Breast epithelium (tissue), 4 donors: Measurements from ENCODE around the gene TOMM7. TPM values are rescaled to one million over a fixed set of nuclear protein-coding genes. Genes with fewer than 3 reads are reported as not detected.
A peak's percentile ranks its signal among the peaks of the same experiment; 100 is the strongest.
"Not testable (repeated sequence)": the region's sequence is repeated elsewhere in the genome, so short reads cannot be mapped to it uniquely, and the experiment has no call there.

Experiments used
- DNase-seq, 2 donors: peaks; one replicate each; pipeline ENCODE4 v3.0.0-alpha.2; 2019; ENCODE audit warnings: low spot score in 2 of 2
- H3K27ac ChIP-seq, 2 donors: fragments of 200-600 bp; sonication (generic) in 1 of 2; one replicate each; pipeline ENCODE4 v1.5.1; 2016 to 2019; ENCODE audit warnings: mild to moderate bottlenecking in 1 of 2
- H3K27me3 ChIP-seq, 2 donors: fragments of 200-600 bp; sonication (generic) in 1 of 2; one replicate each; pipeline versions ENCODE4 v1.5.1 to v1.6.0; 2017 to 2019; ENCODE audit warnings: control low read depth in 1 of 2, mild to moderate bottlenecking in 1 of 2
- H3K36me3 ChIP-seq: fragments of 200-600 bp; one replicate; pipeline ENCODE4 v1.5.1; 2019
- H3K4me1 ChIP-seq, 2 donors: fragments of 200-600 bp; sonication (generic); one replicate each; pipeline ENCODE4 v1.5.1; 2016 to 2019; ENCODE audit warnings: control low read depth in 1 of 2
- H3K4me3 ChIP-seq, 3 donors: fragments of 200-600 bp; sonication (generic); 1 replicate in 2 of 3; 2 replicates in 1 of 3; pipeline ENCODE4 v1.5.1; 2016 to 2019; ENCODE audit warnings: mild to moderate bottlenecking in 3 of 3, moderate library complexity in 2 of 3
- H3K9me3 ChIP-seq, 2 donors: fragments of 200-600 bp; sonication (generic) in 1 of 2; one replicate each; pipeline ENCODE4 v1.5.1; 2016 to 2019; ENCODE audit warnings: control low read depth in 1 of 2
- POLR2A ChIP-seq: fragments of 450-650 bp; IDR thresholded peaks from one replicate; pipeline ENCODE4 v1.6.1; 2016; ENCODE audit warnings: antibody characterized with exemption, mild to moderate bottlenecking, moderate library complexity
- POLR2AphosphoS5 ChIP-seq, 3 donors: sonication (generic); formaldehyde crosslinking; IDR thresholded peaks; one replicate each; pipeline ENCODE4 v1.6.1; 2017; ENCODE audit warnings: antibody characterized with exemption in 3 of 3
- intact Hi-C: fragments of 100-400 bp; cut with DNase I; formaldehyde crosslinking; loops from one replicate; pipeline ENCODE4 v1.15.1; 2023; ENCODE audit warnings: low total_unique reads
- total RNA-seq, 3 donors: library from RNA; depleted of rRNA; stranded (reverse); fragments of >200 nt; gene quantifications; one replicate each; pipeline ENCODE4 v1.1.0, GENCODE V29; 2016
- TF ChIP-seq, protein P1 (sequence below), 3 donors: fragments of 450-650 bp; IDR thresholded peaks; one replicate each; pipeline ENCODE4 v1.5.1; 2016 to 2017; ENCODE audit warnings: antibody characterized with exemption in 3 of 3, mild to moderate bottlenecking in 3 of 3, moderate library complexity in 3 of 3

The TOMM7 gene
- total RNA-seq, 3 donors from 2014 or later = 191 to 304 (median 210) TPM

DNA sequence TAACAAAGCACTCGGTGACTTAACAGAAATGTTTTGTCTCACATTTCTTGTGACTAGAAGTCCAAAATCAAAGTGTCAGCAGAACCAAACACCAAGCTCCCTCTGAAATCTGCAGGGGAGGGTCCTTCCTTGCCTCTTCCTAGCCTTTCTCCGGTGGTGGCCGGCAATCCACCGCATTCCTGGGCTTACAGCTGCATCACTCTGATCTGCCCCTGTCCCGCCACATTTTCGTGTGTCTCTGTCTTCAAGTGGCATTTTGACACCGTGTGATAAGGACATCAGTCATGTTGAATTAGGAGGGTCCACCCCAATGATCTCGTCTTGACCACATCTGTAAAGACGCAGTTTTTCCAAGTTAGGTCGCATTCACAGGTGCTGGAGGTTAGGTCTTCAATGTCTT lies 30.5 kb upstream of the TOMM7 start:
- Histone ChIP-seq H3K36me3 (no peaks in the 10 kb centered on the region), H3K4me1 (no peaks in the 10 kb centered on the region), H3K4me3 (peak overlapping the region in 1 of 3 donors; percentile 97), H3K27ac (peak overlapping the region; percentile 98 to 99), H3K27me3 (no peaks in the 10 kb centered on the region), H3K9me3 (no peaks in the 10 kb centered on the region)
- DNase-seq = no peak
- TF ChIP-seq, protein P1, sequence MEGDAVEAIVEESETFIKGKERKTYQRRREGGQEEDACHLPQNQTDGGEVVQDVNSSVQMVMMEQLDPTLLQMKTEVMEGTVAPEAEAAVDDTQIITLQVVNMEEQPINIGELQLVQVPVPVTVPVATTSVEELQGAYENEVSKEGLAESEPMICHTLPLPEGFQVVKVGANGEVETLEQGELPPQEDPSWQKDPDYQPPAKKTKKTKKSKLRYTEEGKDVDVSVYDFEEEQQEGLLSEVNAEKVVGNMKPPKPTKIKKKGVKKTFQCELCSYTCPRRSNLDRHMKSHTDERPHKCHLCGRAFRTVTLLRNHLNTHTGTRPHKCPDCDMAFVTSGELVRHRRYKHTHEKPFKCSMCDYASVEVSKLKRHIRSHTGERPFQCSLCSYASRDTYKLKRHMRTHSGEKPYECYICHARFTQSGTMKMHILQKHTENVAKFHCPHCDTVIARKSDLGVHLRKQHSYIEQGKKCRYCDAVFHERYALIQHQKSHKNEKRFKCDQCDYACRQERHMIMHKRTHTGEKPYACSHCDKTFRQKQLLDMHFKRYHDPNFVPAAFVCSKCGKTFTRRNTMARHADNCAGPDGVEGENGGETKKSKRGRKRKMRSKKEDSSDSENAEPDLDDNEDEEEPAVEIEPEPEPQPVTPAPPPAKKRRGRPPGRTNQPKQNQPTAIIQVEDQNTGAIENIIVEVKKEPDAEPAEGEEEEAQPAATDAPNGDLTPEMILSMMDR (IDR thresholded peaks at IDR 0.05) = no peak
- intact Hi-C loops = no loop called here

DNA sequence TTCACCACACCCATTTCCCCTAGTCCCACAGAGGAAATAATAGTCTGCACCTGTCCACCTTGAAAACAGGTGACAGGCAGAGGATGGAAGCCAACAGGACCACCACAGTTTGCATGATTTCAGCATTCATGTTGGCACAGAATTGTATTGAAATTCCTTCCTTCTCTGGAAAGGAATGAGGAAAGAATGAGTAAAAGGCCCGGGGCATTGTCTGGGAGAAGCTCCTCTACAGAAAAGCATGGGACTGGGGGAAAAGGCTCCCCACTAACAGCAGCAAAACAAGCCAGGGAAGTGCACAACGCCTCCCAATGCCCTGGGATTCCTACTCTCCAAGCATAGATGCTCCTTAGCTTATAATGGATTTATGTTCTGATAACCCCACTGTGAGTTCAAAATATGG lies 28.5 kb upstream of the TOMM7 start:
- peak in 1 of 2 donors; percentile 37 for DNase-seq
- H3K4me1 ChIP-seq = no peaks in the 10 kb centered on the region
- no peak overlapping the region for H3K27ac ChIP-seq
- TF ChIP-seq POLR2AphosphoS5 (IDR thresholded peaks at IDR 0.05) (no peak), POLR2A (no peak)
- TF ChIP-seq, protein P1 (IDR thresholded peaks at IDR 0.05) = no peak
- H3K9me3 ChIP-seq = no peaks in the 10 kb centered on the region
- no peaks in the 10 kb centered on the region for H3K27me3 ChIP-seq
- H3K36me3 ChIP-seq = no peaks in the 10 kb centered on the region
- intact Hi-C loops = no loop called here
- H3K4me3 ChIP-seq = no peak overlapping the region

DNA sequence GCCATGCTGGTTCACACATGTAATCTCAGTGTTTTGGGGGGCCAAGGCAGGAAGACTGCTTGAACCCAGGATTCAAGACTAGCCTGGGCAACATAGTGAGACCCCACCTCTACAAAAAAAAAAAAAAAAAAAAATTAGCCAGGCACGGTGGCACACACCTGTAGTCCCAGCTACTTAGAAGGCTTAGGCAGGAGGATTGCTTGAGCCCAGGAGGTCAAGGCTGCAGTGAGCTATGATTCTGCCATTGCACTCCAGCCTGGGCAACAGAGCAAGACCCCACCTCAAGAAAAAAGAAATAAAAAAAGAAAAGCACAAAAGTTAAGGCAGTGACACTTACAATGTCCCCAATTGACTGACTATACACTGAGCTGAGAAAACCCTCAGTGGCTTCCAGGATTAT lies 27.7 kb upstream of the TOMM7 start:
- H3K4me1 ChIP-seq, H3K9me3 ChIP-seq, H3K27me3 ChIP-seq, H3K27ac ChIP-seq, DNase-seq, H3K4me3 ChIP-seq, intact Hi-C loops, H3K36me3 ChIP-seq: not testable (repeated sequence)

DNA sequence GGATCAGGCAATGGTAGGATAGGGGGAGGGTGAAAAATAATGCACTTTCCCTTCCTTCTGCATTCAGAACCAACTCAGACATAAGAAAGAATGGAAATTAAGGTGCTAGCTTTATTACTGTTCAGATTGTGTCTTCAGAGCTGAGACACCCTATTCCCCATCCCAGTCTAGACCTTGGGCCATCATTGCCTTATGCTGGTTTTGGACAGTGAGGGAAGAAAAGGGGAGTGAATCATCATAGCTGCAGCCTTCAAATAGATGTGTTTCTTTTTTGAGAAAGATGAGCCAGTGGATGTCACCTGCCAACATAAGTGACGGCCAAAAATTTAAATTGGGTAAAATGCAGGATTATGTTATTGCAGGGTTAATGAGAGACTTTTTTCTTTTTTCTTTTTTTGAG lies 27.0 kb upstream of the TOMM7 start:
- intact Hi-C loops = no loop called here
- TF ChIP-seq, protein P1 (IDR thresholded peaks at IDR 0.05) = no peak
- TF ChIP-seq POLR2AphosphoS5 (IDR thresholded peaks at IDR 0.05) = no peak
- no peak for TF ChIP-seq POLR2A

DNA sequence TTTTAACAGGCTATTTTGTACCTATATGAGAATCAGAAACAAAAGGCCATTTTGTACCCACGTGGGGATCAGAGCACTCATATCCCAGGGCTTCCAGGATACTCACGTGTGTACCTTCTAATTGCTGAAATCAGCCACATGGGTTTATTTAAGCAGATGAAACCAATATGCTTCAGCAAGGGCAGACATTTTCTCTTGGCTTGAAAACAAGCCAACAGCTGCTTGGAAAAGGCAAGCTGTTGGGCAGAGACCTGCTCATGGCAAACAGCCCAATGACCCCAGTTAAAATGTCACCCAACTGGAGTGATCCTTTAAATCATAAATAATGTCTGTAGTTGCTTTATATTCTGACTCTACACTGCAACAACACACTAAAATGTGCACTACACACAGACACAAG lies 26.5 kb upstream of the TOMM7 start:
- Histone ChIP-seq H3K4me1 (no peaks in the 10 kb centered on the region), H3K27me3 (no peaks in the 10 kb centered on the region), H3K27ac (peak overlapping the region in 1 of 2 donors; percentile 6), H3K4me3 (no peak overlapping the region), H3K36me3 (no peaks in the 10 kb centered on the region), H3K9me3 (no peaks in the 10 kb centered on the region)
- TF ChIP-seq POLR2A (no peak), POLR2AphosphoS5 (IDR thresholded peaks at IDR 0.05) (no peak)
- TF ChIP-seq, protein P1 (IDR thresholded peaks at IDR 0.05) = no peak
- intact Hi-C loops = no loop called here
- DNase-seq = no peak

More for the DNA sequence above, 27.0 kb upstream of the TOMM7 start:
- Histone ChIP-seq H3K36me3 (no peaks in the 10 kb centered on the region), H3K9me3 (no peaks in the 10 kb centered on the region), H3K4me1 (no peaks in the 10 kb centered on the region), H3K4me3 (no peak overlapping the region), H3K27ac (peak overlapping the region in 1 of 2 donors; percentile 6), H3K27me3 (no peaks in the 10 kb centered on the region)
- DNase-seq = no peak

DNA sequence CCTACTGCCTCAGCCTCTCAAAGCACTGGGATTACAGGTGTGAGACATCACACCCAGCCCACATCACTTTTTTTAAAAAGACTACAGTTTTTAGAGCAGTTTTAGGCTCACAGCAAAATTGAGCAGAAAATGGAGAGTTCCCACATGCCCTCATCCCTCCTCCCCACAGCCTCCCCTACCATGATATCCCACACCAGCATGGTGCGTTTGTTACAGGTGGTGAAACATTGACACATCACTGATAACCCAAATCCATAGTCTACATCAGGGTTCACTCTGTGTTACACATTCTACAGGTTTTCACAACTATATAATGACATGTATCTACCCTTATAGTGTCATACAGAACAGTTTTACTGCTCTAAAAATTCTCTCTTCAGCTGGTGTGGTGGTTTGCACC lies 24.3 kb upstream of the TOMM7 start:
- no peak overlapping the region for H3K4me3 ChIP-seq
- H3K9me3 ChIP-seq = no peaks in the 10 kb centered on the region
- no peaks in the 10 kb centered on the region for H3K27me3 ChIP-seq
- no peaks in the 10 kb centered on the region for H3K36me3 ChIP-seq
- no peak overlapping the region for H3K27ac ChIP-seq
- intact Hi-C loops = no loop called here
- TF ChIP-seq POLR2A = no peak
- TF ChIP-seq POLR2AphosphoS5 (IDR thresholded peaks at IDR 0.05) = no peak
- TF ChIP-seq, protein P1 (IDR thresholded peaks at IDR 0.05) = no peak
- H3K4me1 ChIP-seq = no peaks in the 10 kb centered on the region
- DNase-seq = no peak
